Fibroblast of mammary gland (primary cell): ENCODE results near the gene CNTLN.
A peak's percentile ranks its signal among the peaks of the same experiment; 100 is the strongest.
"Not testable (repeated sequence)": the region's sequence is repeated elsewhere in the genome, so short reads cannot be mapped to it uniquely, and the experiment has no call there.

Source experiments
- DNase-seq: peaks from one replicate; pipeline ENCODE4 v3.0.0-alpha.2; 2010; ENCODE audit warnings: low read depth
- H3K4me3 ChIP-seq: 2 replicates; pipeline ENCODE4 v1.5.1; 2011; ENCODE audit warnings: low read depth, mild to moderate bottlenecking, low read length, moderate library complexity; ENCODE audit not compliant: control insufficient read depth
- TF ChIP-seq, protein P1 (sequence below): conservative IDR thresholded peaks from 2 replicates; pipeline ENCODE4 v1.5.1; 2011; ENCODE audit warnings: low read depth, low read length, inconsistent platforms; ENCODE audit not compliant: control insufficient read depth, insufficient read depth

CNTLN gene

GRCh38 chr9:17433526-17433925, 298.7 kb downstream of the CNTLN start:
- no peak for DNase-seq
- no peak overlapping the region for H3K4me3 ChIP-seq
- TF ChIP-seq, protein P1, sequence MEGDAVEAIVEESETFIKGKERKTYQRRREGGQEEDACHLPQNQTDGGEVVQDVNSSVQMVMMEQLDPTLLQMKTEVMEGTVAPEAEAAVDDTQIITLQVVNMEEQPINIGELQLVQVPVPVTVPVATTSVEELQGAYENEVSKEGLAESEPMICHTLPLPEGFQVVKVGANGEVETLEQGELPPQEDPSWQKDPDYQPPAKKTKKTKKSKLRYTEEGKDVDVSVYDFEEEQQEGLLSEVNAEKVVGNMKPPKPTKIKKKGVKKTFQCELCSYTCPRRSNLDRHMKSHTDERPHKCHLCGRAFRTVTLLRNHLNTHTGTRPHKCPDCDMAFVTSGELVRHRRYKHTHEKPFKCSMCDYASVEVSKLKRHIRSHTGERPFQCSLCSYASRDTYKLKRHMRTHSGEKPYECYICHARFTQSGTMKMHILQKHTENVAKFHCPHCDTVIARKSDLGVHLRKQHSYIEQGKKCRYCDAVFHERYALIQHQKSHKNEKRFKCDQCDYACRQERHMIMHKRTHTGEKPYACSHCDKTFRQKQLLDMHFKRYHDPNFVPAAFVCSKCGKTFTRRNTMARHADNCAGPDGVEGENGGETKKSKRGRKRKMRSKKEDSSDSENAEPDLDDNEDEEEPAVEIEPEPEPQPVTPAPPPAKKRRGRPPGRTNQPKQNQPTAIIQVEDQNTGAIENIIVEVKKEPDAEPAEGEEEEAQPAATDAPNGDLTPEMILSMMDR, result no peak

DNA sequence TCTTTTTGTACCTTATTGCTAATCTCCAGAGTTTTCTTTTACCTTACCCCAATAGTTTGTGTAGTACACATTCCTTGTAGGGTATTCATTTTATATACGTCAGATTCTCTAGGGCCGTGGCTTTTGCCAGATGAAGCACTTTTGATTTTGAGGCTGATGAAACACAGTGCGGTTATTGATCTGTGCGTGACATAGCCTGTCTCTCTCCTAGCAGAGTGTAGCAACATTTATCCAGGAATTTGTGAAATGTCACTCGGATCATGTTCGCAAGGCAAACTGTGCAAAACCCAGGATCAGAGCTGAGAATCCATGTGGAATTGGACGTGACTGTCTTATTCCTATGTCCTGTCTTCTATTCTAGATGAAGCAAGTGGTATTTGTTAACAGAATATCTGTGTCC, 302.0 kb downstream of the CNTLN start:
- TF ChIP-seq, protein P1, result no peak
- H3K4me3 ChIP-seq, result no peak overlapping the region
- no peak for DNase-seq

DNA sequence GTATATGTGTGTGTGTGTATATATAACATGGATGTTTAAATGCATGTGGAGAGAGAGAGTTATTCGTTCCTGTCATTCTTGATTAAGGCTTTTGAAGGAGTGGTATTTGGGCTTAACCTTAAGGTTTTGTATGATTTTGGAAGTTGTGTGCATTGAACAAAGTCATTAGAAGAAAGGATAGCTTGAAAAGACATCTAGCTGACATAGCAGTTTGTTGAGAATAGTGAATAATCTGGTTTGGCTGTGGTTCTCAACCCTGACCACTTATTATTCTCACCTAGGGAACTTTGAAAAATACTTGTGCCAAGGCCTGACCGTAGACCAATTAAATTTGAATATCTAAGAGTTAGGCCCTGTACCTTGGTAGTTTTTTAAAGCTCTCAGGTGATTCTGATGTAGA, 303.0 kb downstream of the CNTLN start:
- no peak for DNase-seq
- no peak overlapping the region for H3K4me3 ChIP-seq
- TF ChIP-seq, protein P1, result no peak

- H3K4me3 ChIP-seq, DNase-seq: not testable (repeated sequence)
These were observed 310.3 kb downstream of the CNTLN start for GRCh38 chr9:17445126-17445525.

DNA sequence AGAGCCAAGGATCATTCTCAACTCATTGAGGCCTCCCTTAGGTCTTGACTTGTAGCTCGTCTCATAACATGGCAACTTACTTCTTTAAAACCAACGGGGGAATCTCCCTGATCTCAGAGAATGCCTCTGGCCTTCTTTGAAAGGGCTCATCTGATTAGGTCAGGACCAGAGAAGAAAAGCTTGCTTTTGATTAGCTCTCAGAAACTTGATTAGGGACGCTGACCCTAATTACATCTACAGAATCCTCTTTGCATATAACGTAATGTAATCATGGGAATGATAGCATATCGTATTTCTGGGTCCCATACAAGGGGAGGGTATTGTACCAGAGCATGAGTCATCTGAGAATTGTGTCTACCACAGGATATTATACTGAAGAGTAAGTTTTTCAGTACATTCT, 318.9 kb downstream of the CNTLN start:
- TF ChIP-seq, protein P1, result no peak
- DNase-seq, result peak; percentile 4
- H3K4me3 ChIP-seq, result no peak overlapping the region

DNA sequence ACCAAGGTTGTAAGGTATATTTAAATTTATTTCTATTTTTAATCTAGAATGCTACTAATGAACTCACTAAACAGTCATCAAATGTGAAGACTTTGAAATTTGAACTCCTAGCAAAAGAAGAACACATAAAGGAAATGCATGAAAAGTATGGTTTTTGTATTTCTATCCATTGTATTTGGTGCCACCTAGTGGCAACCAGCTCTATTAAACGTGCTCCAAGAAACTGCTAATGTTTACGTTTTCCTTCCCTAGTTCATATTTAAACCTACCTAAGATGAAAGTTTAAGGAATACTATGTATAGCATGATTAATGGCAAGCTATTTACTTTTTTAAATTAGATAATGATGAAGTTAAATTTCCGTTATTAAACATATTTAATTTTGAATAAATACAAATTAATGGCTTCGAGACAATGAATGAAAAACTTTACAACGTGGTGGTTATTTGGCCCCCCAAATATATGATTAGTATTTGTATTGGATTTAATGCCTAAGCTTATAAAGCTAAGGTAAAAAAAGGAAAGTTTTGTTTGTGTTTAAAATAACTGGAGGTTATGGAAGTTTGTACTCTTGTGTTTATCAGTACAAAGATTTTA, 328.1 kb downstream of the CNTLN start:
- H3K4me3 ChIP-seq, result no peak overlapping the region
- peak; percentile 76 for DNase-seq
- TF ChIP-seq, protein P1, result peak; percentile 71

DNA sequence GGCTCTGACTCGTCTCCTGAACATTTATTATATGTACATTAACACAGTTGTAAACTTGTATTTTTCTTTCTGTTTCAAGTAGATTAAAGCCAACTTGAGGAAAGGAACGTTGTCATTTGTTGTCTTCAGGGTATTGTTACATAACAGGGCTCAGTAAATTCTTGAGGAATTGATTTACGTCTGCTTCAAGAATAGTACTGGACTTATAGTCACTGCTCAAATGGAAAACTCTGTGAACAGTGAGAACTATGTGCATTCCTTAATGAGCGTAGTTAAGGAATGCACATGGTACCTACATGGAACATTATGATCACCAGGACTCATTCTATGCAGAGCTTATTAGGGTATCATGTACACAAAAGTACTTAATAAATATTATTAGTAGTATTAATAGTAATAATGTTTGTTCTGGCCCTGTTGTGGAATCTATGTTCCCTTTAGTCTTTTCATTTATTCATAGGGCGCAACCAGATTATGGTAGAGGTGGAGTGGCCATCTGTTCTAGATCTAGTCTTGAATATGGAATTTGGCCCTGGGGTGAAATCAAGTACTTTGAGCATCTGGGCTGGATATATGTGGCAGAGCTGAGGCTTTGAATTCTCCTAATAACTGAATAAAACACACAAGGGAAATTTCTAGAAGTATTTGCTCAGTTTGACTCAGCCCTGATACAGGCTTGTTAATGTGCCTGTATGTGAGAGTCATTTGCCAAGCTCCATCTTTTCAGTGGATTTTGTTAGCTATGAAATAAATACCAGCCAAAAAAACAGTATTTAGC, 335.4 kb downstream of the CNTLN start:
- TF ChIP-seq, protein P1, result no peak
- no peak overlapping the region for H3K4me3 ChIP-seq
- DNase-seq, result no peak
